GM21515 (cell line): Measurements from ENCODE around the gene PDE10A.

Experiments used
- ATAC-seq: cut with Tn5 transposase; IDR thresholded peaks from one replicate; pipeline ENCODE4 v1.9.1; 2021; ENCODE audit not compliant: unreplicated experiment

PDE10A gene

DNA sequence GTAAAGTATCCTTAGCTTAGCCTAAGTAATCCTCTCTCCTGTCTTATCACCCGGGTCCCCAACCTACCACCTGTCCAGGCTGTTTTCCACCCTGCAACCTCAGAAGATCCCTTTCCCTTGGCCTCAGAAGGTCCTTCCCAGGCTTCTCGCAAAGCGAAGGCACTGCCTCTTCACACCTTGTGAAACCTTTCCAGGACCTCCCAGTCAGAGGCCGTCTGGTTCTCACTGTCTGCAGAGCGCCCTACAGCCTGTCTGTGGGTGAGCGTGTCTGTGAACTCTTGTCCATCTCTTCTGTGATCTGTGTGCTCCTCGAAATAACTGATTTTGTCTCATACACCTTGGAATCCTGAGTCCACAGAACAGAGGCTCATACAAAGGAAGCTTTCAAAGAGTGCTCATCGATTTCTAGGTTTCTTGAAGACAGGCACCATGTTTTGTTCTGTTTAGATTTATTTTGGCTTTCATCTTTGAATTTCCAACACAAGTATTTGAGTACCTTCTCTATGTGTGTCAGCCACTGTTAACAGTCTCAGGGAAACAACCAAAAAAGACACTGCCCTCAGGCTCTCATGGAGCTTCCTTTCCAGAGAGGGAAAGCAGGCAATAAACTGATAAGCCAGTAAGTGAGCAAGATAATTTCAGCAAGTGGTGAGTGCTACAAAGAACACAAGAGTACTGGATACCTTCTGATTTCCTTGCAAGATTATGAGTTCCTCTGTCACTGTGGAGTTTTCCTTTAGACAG is 6.3 kb downstream of the PDE10A start:
- no peak for ATAC-seq

DNA sequence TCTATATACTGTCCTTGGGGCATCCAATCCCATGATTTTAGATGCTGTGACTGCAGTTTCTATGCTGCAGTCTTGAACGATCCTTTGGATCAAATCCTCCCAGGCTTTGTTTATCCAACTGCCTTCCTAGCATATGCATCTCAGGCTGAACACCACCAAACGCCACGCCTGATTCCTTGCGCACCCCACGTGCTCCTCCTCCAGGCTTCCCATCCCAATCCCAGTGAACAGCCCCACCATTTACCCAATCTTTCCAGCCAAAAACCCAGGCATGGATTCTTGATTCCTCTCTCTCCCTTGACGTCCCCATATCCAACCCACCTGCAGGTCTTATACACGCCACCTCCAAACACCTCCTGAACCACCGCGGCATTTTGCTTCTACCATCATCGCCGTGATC is 7.8 kb downstream of the PDE10A start:
- no peak for ATAC-seq

DNA sequence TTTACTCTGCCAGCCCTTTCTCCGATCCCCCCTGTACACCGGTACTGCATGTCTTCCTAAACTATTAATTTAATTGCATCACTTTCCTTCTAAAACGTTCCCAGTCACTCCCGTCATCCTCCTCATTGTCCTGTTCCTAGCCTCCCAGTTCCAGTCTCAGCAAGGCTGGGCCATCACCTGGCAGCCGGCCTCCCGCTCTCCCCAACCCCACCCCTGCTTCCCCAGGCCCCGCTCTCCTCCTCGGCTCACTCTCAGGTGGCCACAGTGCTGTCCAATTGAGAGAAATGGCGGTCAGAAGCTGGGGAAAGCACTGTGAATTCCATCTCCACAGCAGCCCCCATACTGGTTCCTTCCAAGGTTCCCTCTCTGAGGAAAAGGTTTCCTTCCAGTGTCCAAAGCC is 8.9 kb downstream of the PDE10A start:
- ATAC-seq, result no peak

DNA sequence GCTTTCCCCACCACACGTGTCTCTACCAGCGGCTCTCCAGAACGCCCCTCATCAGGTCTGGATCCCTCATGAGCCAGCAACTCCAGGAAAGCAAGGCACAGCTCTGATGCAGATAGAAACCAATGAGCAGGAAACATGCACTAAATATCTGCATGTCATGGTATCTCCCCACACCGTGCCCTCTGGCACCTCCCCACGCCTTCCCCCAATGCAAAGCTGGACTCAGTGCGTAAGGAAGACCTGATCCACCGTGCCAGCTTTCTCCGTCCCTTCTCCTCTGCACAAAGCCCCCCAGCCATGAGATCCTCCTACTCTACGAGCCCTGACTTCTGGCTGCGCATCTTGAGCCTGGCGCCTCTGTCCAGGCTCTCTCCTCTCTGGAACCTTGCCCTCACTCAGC is 9.4 kb downstream of the PDE10A start:
- ATAC-seq, result no peak

DNA sequence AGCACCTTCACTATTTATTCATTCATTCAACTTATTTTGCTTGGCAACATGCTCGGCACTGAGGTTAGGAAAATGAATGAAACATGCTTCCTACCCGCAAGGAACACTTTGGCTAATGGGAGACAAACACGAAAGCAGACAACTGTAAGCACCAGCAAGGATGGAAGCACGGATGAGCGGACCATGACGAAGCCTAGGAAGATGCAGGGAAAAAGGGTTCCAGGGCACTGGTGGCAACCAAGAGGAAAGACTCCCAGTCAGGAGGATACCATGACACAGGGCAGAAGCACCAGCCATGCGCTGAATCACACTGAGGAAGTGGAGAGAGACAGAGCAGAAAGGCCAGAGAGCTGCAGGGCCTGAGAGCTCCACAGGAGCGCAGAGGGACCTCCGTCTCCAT is 9.8 kb downstream of the PDE10A start:
- ATAC-seq, result no peak

DNA sequence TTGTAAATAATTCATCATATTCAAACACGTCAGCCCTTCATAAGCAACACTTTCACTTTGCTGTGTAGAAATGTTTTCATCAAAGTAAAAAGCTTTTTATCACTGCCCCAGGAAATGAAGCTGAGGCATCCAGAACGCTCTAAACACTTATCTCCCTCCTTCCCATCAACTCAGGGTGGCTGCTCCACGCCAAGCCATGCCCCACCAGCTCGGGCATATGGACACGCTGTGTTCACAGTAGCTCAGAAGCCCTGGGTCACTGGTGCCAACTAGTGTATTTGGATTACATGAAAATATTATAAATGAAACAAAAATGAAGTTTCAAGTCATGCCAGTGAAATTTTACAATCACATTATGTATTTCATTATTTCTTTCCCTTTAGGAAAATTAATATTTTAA is 10.3 kb downstream of the PDE10A start:
- no peak for ATAC-seq

DNA sequence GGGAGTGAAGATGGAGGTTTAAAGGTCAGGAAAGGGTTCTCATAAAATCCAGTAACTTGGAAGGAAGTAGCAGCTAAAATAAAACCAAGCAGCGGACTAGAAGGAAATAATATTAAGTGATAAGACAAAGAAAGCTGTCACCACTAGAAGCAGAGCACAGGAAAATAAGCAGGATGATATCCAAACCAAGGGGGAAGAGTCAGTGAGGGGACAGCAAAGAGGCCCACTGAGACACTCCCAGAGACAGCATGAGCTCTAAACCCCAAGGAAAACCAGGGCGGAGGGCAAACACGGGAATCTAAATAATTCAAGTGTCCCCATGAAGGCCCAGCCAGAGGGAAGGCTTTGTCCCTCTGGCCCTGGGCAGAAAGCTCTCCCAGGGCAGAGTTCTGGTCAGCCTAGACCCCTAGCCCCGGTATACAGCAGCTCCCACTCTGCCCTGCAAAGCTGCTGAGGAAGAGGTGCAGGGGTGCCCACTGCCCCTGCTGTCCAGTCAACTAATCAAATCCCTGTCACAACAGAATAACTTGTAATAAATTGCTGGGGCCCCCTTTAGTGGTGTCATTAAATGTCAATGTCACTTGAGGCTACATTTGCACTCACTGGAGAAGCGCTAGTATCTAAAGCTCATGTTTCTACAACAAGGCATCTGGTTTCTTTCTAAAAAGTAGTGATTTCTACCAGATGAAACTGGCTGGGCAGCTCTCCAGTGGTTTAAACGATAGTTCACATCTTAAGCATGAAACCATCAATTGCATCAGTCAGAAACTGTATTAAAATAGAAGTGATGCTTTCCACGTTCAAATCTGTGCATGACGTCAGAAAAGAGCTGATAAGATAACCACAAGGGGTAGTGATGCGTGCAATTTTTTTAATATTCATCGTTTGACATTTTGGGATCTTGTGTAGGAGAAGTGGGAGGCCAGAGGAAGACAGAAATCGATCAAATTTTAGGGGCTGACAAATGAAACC is 13.6 kb downstream of the PDE10A start:
- no peak for ATAC-seq

DNA sequence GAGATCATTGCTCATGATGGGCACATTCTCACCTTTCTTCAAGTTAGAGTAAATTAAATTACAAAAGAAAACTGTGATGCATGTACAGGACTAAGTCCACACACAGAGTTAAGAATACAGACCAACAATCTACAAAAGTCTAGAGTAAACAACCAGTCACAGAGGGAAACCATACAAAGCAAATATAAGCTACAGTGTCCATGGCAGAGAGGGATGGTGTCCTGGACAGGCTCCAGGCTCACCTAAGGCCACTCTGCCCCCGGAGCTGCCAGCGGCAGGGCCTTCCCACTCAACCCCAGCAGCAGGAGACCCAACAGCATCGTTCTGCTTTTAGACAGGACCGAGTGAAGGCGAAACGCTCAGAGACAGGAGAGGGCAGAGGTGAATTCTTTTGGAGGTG is 16.0 kb downstream of the PDE10A start:
- ATAC-seq, result no peak

DNA sequence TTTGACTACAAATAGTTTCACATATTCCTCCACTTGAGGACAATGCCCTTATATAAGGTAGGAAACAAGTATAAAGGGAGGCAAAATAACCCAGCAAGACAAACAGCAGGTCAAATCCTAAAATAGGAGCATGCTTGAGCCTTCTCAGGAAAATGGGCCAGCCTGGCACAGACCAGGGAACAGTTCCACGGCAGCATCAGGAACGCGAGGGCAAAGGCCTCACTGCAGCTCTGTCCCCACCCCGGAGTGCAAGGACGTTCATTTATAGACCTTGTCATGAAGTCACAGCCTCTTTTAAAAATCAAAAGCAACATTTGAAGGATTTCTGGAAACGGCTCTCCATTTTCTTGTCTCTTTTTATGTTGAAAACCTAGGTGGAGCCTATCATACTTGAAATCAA is 17.1 kb downstream of the PDE10A start:
- no peak for ATAC-seq

DNA sequence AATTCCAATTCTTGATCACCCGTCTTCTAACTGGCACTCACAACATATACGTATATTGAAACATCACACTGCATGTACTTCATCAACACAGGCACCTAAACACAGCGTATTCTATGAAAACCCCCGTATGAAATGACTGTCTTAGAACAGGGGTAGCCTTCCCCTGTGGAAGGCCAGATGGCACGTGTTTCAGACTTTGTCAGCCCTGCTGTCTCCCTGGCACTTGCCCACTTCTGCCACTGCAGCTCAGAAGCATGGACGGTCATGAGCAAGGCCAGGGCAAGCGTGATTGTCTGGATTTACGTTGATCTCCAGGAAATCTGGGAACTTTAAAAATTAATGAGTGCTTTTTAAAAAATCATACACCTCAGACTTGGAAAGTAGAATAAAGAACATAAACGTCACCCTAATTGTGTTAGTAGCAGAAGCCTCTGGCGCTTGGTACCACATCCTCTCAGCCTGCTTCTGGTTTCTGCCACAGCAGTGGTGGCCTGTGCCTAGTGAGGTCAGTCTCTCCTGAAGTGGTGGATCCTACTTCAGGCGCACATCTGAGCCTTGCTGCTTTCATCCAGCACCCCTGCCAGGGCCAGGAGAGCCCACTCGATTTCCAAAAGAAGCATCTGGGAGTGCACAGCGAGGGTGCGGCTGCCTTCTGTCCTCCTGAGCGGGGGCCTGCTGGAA is 18.3 kb downstream of the PDE10A start:
- no peak for ATAC-seq

DNA sequence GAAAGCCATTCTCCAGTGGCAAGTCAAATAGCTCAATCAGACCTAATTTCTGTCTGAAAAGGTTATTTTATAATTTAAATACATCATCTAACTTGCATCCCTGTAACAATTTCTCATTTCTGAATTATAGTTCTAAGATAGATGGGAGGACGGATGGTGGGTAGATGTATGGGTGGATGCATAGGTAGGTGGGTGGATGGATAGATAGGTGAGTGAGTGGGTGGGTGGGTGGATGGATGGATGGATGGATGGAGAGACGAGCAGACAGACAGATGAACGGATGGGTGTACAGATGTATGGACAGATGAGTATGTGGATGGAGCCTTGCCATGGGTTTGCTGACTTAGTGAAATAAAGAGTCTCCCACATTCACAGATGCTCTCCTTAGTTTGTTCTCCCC is 20.0 kb downstream of the PDE10A start:
- no peak for ATAC-seq

DNA sequence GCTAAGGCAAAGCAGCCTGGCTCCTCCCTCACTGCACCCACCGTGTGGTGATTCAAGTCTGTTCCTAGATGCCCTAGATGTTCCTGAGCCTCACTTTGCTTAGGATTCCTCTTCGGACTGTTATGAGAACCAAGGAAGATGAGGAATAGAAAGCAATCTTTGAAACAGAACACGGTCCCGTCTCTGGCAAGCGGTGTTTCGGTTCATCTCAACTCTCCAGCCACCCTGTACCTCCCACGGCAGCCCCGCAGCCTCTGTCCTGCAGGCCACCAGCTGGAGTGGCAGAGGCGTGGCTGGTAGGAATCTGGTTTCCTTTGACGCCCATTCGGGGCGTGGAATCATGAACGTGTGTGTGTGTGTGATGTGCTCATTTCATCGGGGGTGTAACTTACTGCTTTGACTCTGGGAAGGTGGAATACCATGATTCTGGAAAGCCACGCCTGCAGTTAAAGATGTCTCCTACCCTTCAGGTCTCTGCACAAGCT is 21.3 kb downstream of the PDE10A start:
- ATAC-seq, result no peak

DNA sequence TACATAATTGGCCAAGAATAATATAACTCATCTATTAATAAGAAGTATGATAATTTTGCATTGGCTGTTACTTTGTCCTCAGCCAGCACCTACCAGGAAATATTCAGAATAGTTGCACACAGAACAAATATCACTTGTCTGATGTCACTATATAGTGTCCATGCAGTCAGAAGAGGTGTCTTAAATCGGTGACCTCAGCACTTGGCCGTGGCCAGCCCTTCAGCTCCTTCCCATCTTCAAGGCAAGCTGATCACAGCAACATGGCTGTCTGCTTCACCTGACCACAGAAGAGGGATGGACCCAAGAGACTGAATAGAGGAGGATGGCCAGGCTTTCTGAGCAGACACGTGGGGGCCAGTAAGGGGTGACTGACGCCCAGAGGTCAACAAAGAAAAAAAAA is 22.2 kb downstream of the PDE10A start:
- no peak for ATAC-seq

DNA sequence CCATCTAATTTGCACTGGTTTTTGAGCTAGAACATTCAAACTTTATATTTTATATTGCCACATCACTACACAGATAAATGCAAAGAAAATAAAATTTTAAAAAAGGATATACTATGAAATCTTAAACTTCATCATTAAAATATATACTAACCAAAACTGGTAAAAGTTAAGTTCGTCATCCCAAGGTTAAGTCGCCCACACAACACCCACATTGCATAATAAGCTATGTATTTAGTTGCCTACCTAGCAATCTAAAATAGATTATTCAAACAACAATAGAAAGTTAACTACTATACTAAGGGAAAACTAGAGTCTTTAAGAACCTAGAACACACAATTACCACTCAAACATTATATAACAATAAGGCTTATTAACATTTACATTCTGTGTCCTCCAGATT is 24.5 kb downstream of the PDE10A start:
- no peak for ATAC-seq

DNA sequence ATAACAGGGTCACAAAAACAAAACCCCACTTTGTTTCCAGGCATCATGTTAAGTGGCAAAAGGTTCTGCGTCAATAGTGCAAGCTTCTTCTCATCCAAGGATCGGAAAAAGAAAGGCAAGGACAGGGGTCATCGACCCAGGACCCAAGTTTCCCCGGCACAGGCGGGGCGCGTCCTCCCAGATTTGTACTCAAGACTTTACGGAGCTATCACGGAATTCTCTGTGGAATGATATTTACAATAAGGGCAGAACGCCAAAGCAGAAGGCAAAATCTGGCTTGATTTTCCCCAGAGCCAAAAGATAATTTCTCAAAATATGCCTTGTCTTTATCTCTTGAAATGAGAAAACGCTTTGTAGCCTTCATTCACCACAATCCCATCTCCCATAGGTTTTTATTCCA is 25.5 kb downstream of the PDE10A start:
- no peak for ATAC-seq

DNA sequence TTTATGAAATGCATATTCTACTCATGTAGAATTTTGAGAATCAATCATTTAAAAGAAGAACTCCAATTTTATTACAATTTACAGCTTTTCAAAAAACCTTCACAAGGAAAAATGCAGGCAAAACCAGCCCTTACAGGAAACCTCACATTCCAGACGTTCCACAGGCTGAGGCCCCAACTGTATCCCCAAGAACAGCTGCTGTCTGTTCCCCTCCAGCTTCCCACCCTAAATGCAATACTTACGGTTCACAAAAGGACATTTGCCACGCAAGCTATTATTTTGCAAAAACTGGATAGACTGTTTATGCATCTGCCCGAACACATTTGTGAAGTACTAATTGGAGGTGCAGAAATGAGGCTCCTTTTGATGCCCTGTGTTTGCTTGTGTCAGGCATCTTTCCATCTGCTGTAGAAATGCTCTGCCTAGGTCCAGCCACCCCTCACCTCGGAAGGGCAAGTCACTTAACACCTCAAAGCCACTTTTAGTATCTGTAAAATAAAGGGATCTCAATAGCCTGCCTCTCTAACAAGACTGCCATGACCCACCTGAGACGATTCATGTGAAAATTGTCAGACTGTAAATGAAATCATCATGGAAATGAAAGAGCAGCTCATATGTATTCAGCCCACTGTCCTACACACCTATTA is 26.5 kb downstream of the PDE10A start:
- ATAC-seq, result no peak

DNA sequence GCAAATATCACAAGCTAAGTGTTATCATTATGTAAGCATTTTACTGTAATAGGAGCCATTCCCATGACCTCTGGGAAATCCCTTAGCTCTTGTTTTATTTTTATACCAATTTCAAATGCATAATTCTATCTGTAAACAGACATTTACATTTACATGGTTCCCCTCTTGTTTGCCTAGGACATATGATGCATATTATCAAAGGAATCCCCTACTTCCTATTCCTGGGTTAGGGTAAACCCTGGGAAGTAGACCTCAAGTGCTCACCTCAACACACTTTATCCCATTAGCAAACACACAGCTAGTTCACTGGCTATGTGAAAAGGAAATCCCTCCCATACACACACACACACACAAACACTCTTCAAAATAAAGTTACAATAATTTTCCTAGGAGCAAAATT is 27.1 kb downstream of the PDE10A start:
- no peak for ATAC-seq

DNA sequence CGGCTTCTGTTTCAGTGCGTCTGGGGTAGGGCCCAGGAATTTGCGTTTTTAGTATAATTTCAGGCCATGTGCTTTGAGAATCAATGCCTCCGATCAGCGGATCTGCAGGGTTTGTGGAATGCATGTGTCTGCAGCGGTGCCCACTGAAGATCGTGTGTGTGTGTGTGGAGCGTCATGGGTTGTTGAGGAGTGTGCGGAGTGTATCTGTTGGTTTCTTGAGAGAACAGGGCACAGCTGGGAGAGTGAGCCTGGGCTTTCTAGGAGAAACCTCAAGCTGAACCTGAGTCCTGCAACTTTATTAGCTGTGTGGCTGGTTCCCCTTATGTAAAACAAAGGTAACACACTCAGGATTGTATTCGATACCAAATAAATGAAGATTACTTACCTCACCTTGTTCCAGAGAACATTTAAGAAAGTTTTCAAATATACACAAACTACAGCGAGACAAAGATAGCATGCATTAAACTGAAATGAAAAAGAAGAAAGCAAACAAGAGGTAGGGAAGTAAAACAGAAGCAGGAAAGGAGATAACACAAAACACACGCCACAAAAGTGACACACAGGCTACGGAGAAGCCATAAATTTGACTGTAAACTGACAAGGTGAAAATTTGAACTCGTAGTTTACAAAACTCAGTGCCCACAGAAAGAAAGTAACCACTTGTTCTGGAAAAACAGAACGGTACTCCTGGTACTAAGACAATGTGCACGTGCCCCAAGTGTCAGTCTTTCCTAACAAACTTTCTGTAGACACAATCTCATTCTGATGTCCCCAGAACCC is 28.8 kb downstream of the PDE10A start:
- no peak for ATAC-seq

DNA sequence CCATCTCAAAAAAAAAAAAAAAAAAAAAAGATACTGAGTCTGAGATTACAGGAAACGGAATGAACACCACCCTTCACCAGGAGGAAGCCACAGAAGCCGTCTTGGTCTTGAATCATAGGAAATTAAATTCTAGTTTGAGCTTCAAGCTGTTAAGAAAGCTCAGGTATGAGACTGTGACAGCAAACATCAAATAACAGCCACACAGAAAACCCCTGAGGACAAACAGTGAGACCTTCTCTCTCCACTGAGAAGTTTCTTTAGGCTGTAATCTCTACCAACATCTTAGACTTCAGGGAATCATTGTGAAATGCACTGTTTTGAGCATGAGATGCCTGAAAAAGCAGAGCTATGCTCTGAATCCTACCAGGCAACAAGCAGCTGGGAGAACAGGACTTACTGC is 30.8 kb downstream of the PDE10A start:
- no peak for ATAC-seq

DNA sequence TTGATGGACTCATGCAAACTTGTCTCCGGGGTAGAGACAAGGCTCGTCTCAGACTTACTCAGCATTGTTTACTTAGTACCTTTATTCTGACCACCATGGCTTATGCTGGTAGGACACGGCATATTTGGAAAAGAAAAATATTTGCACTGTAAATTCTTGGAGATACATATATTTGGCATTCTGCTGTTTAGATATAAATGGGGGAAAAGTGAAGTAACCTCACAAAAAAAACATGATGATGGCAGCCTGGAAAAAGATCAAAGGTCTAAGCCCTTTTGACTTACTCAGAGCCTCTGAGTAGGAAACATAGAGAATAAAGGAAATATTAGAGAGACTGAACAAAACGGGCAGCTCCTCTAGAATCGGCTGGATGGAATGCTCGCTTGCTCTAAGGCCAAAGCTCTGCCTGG is 32.5 kb downstream of the PDE10A start:
- no peak for ATAC-seq
